ENCODE data around the gene TOP3A.

TOP3A gene

GRCh38 chr17:18252160-18252559 is 62.6 kb downstream of the TOP3A start:
- no peak for DNase-seq

- DNase-seq = no peak
These were observed 63.6 kb downstream of the TOP3A start for GRCh38 chr17:18251204-18251603.

- no peak for DNase-seq
These were observed 64.1 kb downstream of the TOP3A start for GRCh38 chr17:18250708-18251107.

- no peak for DNase-seq
These were observed 64.5 kb downstream of the TOP3A start for GRCh38 chr17:18250259-18250658.

GRCh38 chr17:18248811-18249210 is 66.0 kb downstream of the TOP3A start:
- DNase-seq = no peak

- DNase-seq = peak; percentile 27
These were observed 66.5 kb downstream of the TOP3A start for GRCh38 chr17:18248300-18248731.

- no peak for DNase-seq
These were observed 67.2 kb downstream of the TOP3A start for GRCh38 chr17:18247613-18248001.

- DNase-seq = peak; percentile 10
These were observed 67.7 kb downstream of the TOP3A start for GRCh38 chr17:18246880-18247612.

GRCh38 chr17:18246109-18246725 is 68.6 kb downstream of the TOP3A start:
- DNase-seq = no peak

- DNase-seq = no peak
These were observed 69.6 kb downstream of the TOP3A start for GRCh38 chr17:18245038-18245776.

GRCh38 chr17:18241229-18241871 is 73.4 kb downstream of the TOP3A start:
- no peak for DNase-seq

- no peak for DNase-seq
These were observed 74.3 kb downstream of the TOP3A start for GRCh38 chr17:18240449-18240848.

GRCh38 chr17:18238299-18238698 is 76.5 kb downstream of the TOP3A start:
- no peak for DNase-seq

GRCh38 chr17:18237461-18237860 is 77.3 kb downstream of the TOP3A start:
- no peak for DNase-seq

GRCh38 chr17:18236494-18236893 is 78.3 kb downstream of the TOP3A start:
- no peak for DNase-seq

- no peak for DNase-seq
These were observed 79.0 kb downstream of the TOP3A start for GRCh38 chr17:18235743-18236256.

- no peak for DNase-seq
These were observed 79.9 kb downstream of the TOP3A start for GRCh38 chr17:18234853-18235380.

GRCh38 chr17:18233803-18234518 is 80.8 kb downstream of the TOP3A start:
- DNase-seq = no peak

- DNase-seq = no peak
These were observed 83.6 kb downstream of the TOP3A start for GRCh38 chr17:18231164-18231563.

- DNase-seq = no peak
These were observed 84.3 kb downstream of the TOP3A start for GRCh38 chr17:18230288-18231141.

- no peak for DNase-seq
These were observed 85.0 kb downstream of the TOP3A start for GRCh38 chr17:18229771-18230170.

Measured in kidney glomerular epithelial cell (primary cell).